RWPE2 (cell line): Measurements from ENCODE around the gene CCDC137.

Experiments
- ATAC-seq: fragments of 200-7000 bp; cut with Tn5 transposase; 3 replicates; pipeline ENCODE4 v1.9.1; 2021; ENCODE audit warnings: low read depth
- DNase-seq: peaks from one replicate; pipeline ENCODE4 v3.0.0-alpha.2; 2020; ENCODE audit warnings: low spot score
- H3K27ac ChIP-seq: fragments of 450-650 bp; 2 replicates; pipeline ENCODE4 v1.5.1; 2017; ENCODE audit warnings: mild to moderate bottlenecking; ENCODE audit not compliant: poor library complexity, severe bottlenecking
- H3K27me3 ChIP-seq: fragments of 250-450 bp; sonication (Bioruptor Pico); 2 replicates; pipeline ENCODE4 v1.5.1; 2021; ENCODE audit warnings: mild to moderate bottlenecking, moderate library complexity; ENCODE audit not compliant: insufficient read depth, poor library complexity, severe bottlenecking
- H3K36me3 ChIP-seq: fragments of 250-450 bp; sonication (Bioruptor Pico); 2 replicates; pipeline ENCODE4 v1.5.1; 2020; ENCODE audit warnings: low read depth, mild to moderate bottlenecking, moderate library complexity
- H3K4me1 ChIP-seq: fragments of 250-450 bp; sonication (Bioruptor Pico); 2 replicates; pipeline ENCODE4 v1.5.1; 2021; ENCODE audit warnings: mild to moderate bottlenecking, moderate library complexity; ENCODE audit not compliant: insufficient read depth, poor library complexity, severe bottlenecking
- H3K4me3 ChIP-seq: fragments of 250-450 bp; sonication (Bioruptor Pico); 2 replicates; pipeline ENCODE4 v1.5.1; 2021; ENCODE audit warnings: mild to moderate bottlenecking, moderate library complexity; ENCODE audit not compliant: severe bottlenecking
- H3K9me3 ChIP-seq: fragments of 250-450 bp; sonication (Bioruptor Pico); 2 replicates; pipeline ENCODE4 v1.5.1; 2021; ENCODE audit warnings: mild to moderate bottlenecking, moderate library complexity; ENCODE audit not compliant: severe bottlenecking
- CTCF ChIP-seq: fragments of 450-650 bp; IDR thresholded peaks from one replicate; pipeline ENCODE4 v1.5.1; 2017; ENCODE audit warnings: mild to moderate bottlenecking, moderate library complexity; ENCODE audit not compliant: poor library complexity, severe bottlenecking

Gene CCDC137

GRCh38 chr17:81631482-81631881 is 35.1 kb upstream of the CCDC137 start:
- ATAC-seq (no peak), DNase-seq (no peak)
- Histone ChIP-seq H3K27me3 (no peaks in the 10 kb centered on the region), H3K4me1 (peaks cover 6% of the 10 kb centered on the region), H3K27ac (no peak overlapping the region), H3K9me3 (no peaks in the 10 kb centered on the region), H3K36me3 (peaks cover 67% of the 10 kb centered on the region), H3K4me3 (no peak overlapping the region)
- TF ChIP-seq CTCF, result no peak

DNA sequence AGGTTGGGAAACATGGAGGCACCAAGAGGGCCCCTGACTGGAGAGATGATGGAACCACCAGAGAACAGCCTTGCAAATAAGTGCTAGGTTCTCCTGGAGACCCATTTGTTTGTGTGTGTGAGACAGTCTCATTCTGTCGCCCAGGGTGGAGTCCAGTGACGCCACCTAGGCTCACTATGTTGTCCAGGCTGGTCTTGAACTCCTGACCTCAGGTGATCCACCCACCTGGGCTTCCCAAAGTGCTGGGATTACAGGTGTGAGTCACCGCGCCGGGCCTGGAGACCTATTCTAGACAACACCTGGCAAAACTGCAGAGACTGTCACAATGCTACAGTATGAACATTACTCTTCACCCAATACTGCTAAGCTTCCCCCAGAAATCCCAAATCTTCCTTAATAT is 31.1 kb upstream of the CCDC137 start:
- Histone ChIP-seq H3K4me3 (peak overlapping the region; percentile 97), H3K4me1 (peaks cover 6% of the 10 kb centered on the region), H3K27me3 (no peaks in the 10 kb centered on the region), H3K36me3 (peaks cover 27% of the 10 kb centered on the region), H3K27ac (peak overlapping the region; percentile 71), H3K9me3 (no peaks in the 10 kb centered on the region)
- peak; percentile 32 for ATAC-seq
- TF ChIP-seq CTCF, result no peak
- DNase-seq, result no peak

- H3K27me3 ChIP-seq, result no peaks in the 10 kb centered on the region
- DNase-seq, result no peak
- H3K4me3 ChIP-seq, result peak overlapping the region; percentile 97
- H3K9me3 ChIP-seq, result no peaks in the 10 kb centered on the region
- ATAC-seq, result peak; percentile 61
- H3K36me3 ChIP-seq, result peaks cover 21% of the 10 kb centered on the region
- peaks cover 6% of the 10 kb centered on the region for H3K4me1 ChIP-seq
- peak overlapping the region; percentile 71 for H3K27ac ChIP-seq
- TF ChIP-seq CTCF, result no peak
Observed at GRCh38 chr17:81635973-81636504, 30.5 kb upstream of the CCDC137 start.

DNA sequence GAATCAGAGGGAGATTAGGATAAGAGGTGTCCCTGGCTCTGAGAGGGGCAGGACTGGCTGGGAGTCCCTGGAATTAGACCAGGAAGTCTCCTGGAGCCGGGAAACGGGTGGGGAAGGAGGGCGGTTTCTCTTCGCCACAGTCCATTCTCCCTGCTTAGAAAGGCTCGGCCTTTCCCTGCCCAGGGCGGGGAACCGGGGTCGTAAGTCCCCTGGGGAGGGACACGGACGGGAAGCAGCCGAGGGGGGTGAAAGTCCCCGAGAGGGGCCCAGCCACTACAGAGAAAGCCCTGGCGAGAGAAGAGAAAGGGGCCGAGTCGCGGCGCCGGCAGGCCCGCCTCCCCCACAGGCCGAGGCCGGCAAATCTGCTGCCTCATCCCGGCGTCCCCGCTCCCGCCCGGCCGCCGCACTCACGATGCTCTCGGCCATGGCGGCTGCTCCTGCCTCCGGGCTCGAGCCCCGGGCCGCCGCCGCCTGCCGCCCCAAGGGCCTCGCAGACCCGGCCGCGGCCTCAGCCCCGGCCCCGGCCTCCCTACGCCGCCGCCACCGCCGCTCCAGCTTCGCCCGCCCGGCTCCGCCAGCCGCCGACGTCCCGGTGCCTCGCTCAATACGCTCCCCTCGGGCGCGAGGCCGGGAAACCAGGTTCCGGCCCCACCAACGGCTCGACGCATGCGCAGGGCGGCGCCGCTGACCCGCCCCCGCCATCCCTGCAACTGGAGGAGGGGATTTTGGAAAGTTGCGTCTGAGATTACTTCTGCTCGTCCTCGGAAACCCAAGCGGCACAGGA is 29.8 kb upstream of the CCDC137 start, which contains the start of the genes NPLOC4 and TSPAN10:
Gene NPLOC4, minus strand, starts transcription at position 608 of the 784 bp plus-strand sequence. Its CDS starts 182 bp downstream, at position 426.
Gene TSPAN10, plus strand, starts transcription at position 692 of the 784 bp plus-strand sequence. CDS start 5,217 bp downstream, outside the sequence.
- Histone ChIP-seq H3K4me1 (peaks cover 7% of the 10 kb centered on the region), H3K4me3 (peak within 1 kb of the TSS; percentile 97), H3K9me3 (no peaks in the 10 kb centered on the region), H3K36me3 (peaks cover 19% of the 10 kb centered on the region), H3K27me3 (no peaks in the 10 kb centered on the region), H3K27ac (peak within 1 kb of the TSS; percentile 71)
- peak; percentile 83 for DNase-seq
- ATAC-seq, result peak; percentile 80
- no peak for TF ChIP-seq CTCF
